ENCODE data around the gene YIF1B. TPM values are rescaled to one million over a fixed set of nuclear protein-coding genes. Genes with fewer than 3 reads are reported as not detected.

The YIF1B gene
- polyA plus RNA-seq, 1 donor (not counting 4 experiments of a cell fraction or from before 2014, with no cell fraction given): 38.1 TPM

- FAIRE-seq: no peak
- peak; percentile 89 for DNase-seq (ENCODE audit: low read depth, low spot score)
- peak overlapping the region; percentile 98 for H3K9ac ChIP-seq (ENCODE audit: control insufficient read depth, extremely low read depth, insufficient read depth, low read length)
- H3K4me2 ChIP-seq (ENCODE audit: control insufficient read depth, extremely low read depth, insufficient read depth, low read depth, low read length): peak overlapping the region; percentile 100
- no peaks in the 10 kb centered on the region for H3K9me3 ChIP-seq (ENCODE audit: control insufficient read depth, low read depth, low read length)
- H3K27me3 ChIP-seq (ENCODE audit: control insufficient read depth, extremely low read depth, insufficient read depth, low read length): no peaks in the 10 kb centered on the region
- H4K20me1 ChIP-seq (ENCODE audit: control insufficient read depth, extremely low read depth, insufficient read depth, low read length): no peaks in the 10 kb centered on the region
- TF ChIP-seq EZH2 (IDR thresholded peaks at IDR 0.05; ENCODE audit: low read length): no peak
- TF ChIP-seq CTCF (optimal IDR thresholded peaks at IDR 0.05 in 1 of 3, IDR thresholded peaks at IDR 0.05 in 1 of 3, conservative IDR thresholded peaks at IDR 0.05 in 1 of 3; ENCODE audit: extremely low read depth in 1 of 3, insufficient read depth in 2 of 3, low read length in 3 of 3): no peak
- H2AFZ ChIP-seq (ENCODE audit: control insufficient read depth, low read length): no peak overlapping the region
- H3K79me2 ChIP-seq (ENCODE audit: control insufficient read depth, insufficient read depth, low read length): peaks cover 22% of the 10 kb centered on the region
- peaks cover 6 to 26% of the 10 kb centered on the region in 2 experiments for H3K36me3 ChIP-seq (ENCODE audit: control insufficient read depth in 2 of 2, extremely low read depth in 1 of 2, insufficient read depth in 2 of 2, low read length in 2 of 2)
- peaks cover 33% of the 10 kb centered on the region for H3K4me1 ChIP-seq (ENCODE audit: control insufficient read depth, extremely low read depth, insufficient read depth, low read length)
- H3K27ac ChIP-seq (ENCODE audit: control insufficient read depth, insufficient read depth, low read length): peak overlapping the region; percentile 98
- dilution Hi-C loops (cut with MboI; ENCODE audit: extremely low pct_ligation_motif_present, low sequenced_read_pairs): no loop called here
- peak overlapping the region; percentile 64 to 92 (median 90) for H3K4me3 ChIP-seq (ENCODE audit: control insufficient read depth in 2 of 3, extremely low read depth in 1 of 3, insufficient read depth in 2 of 3, low read depth in 1 of 3, low read length in 3 of 3)
- H3K9me1 ChIP-seq (ENCODE audit: control insufficient read depth, extremely low read depth, insufficient read depth, low read length): no peaks in the 10 kb centered on the region
These were observed 10.8 kb downstream of the YIF1B start for GRCh38 chr19:38304866-38305429.

GRCh38 chr19:38304352-38304865, 11.3 kb downstream of the YIF1B start:
- no peak for TF ChIP-seq EZH2 (IDR thresholded peaks at IDR 0.05; ENCODE audit: low read length)
- no peak for TF ChIP-seq CTCF (optimal IDR thresholded peaks at IDR 0.05 in 1 of 3, IDR thresholded peaks at IDR 0.05 in 1 of 3, conservative IDR thresholded peaks at IDR 0.05 in 1 of 3; ENCODE audit: extremely low read depth in 1 of 3, insufficient read depth in 2 of 3, low read length in 3 of 3)
- no peaks in the 10 kb centered on the region for H3K9me1 ChIP-seq (ENCODE audit: control insufficient read depth, extremely low read depth, insufficient read depth, low read length)
- H3K4me1 ChIP-seq (ENCODE audit: control insufficient read depth, extremely low read depth, insufficient read depth, low read length): peaks cover 36% of the 10 kb centered on the region
- no peak overlapping the region for H2AFZ ChIP-seq (ENCODE audit: control insufficient read depth, low read length)
- peak overlapping the region; percentile 98 for H3K27ac ChIP-seq (ENCODE audit: control insufficient read depth, insufficient read depth, low read length)
- no peaks in the 10 kb centered on the region for H4K20me1 ChIP-seq (ENCODE audit: control insufficient read depth, extremely low read depth, insufficient read depth, low read length)
- no peaks in the 10 kb centered on the region for H3K27me3 ChIP-seq (ENCODE audit: control insufficient read depth, extremely low read depth, insufficient read depth, low read length)
- DNase-seq (ENCODE audit: low read depth, low spot score): no peak
- dilution Hi-C loops (cut with MboI; ENCODE audit: extremely low pct_ligation_motif_present, low sequenced_read_pairs): no loop called here
- peaks cover 22% of the 10 kb centered on the region for H3K79me2 ChIP-seq (ENCODE audit: control insufficient read depth, insufficient read depth, low read length)
- H3K4me2 ChIP-seq (ENCODE audit: control insufficient read depth, extremely low read depth, insufficient read depth, low read depth, low read length): peak overlapping the region; percentile 100
- peak; percentile 34 for FAIRE-seq
- peak overlapping the region; percentile 98 for H3K9ac ChIP-seq (ENCODE audit: control insufficient read depth, extremely low read depth, insufficient read depth, low read length)
- H3K36me3 ChIP-seq (ENCODE audit: control insufficient read depth in 2 of 2, extremely low read depth in 1 of 2, insufficient read depth in 2 of 2, low read length in 2 of 2): peaks cover 6 to 26% of the 10 kb centered on the region in 2 experiments
- H3K9me3 ChIP-seq (ENCODE audit: control insufficient read depth, low read depth, low read length): no peaks in the 10 kb centered on the region
- H3K4me3 ChIP-seq (ENCODE audit: control insufficient read depth in 2 of 3, extremely low read depth in 1 of 3, insufficient read depth in 2 of 3, low read depth in 1 of 3, low read length in 3 of 3): peak overlapping the region; percentile 64 to 92 (median 90)
